Measurements from ENCODE around the gene BARHL1.

BARHL1 gene

DNA sequence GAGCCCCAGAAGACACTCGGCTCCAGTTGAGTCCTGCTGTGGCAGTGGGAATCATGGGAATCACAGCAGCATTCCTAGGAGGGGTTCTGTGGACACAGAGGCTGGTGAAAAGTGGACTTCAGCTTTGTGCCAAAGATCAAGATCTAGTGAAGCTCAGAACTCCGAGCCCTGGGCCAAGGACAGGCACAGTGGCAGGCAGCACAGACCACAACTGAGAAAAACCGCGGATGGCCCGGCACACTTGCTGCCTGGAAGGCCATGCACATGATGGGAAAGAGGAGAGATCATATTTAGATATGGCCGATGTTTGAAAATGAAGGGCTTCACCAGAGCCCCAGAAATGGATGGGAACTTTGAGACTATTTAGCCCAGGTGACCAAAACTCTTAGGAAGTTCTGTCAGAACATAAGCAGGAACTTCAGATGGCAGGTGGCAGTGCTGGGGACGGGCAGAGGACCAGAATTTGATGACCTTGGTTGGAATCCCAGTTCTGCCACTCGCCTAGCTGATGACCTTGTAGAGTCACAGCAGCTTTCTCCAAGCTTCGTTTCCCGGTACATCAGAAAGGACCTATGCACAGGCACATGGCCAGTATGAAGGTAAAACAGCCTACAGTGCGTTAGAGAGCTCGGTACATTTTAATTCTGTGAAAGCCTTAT, 18.0 kb downstream of the BARHL1 start:
- intact Hi-C loops (cut with DNase I) = no loop called here
- no peak for DNase-seq

DNA sequence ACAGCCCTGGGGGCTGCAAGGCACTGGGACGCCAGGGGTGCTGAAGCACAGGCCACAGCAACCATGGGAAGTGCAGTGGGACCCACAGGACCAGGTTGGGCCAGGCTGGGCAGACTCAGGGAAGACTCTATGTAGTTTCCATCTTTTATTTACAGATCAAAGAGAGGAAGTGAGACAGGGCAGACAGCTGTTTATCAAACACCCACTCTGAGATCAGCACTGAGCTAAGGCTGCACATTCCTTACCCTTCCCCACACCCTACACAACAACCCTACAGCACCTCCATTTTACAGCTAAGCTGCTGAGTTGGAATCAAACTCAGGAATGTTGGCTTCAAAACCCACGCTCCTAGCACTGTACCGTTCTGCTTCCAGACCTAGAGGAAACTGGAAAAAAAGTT, 19.8 kb downstream of the BARHL1 start:
- intact Hi-C loops (cut with DNase I) = no loop called here
- no peak for DNase-seq

GRCh38 chr9:132605387-132605786, 23.0 kb downstream of the BARHL1 start:
- no peak for DNase-seq
- intact Hi-C loops (cut with DNase I) = no loop called here

- DNase-seq = no peak
Observed at GRCh38 chr9:132606066-132606465, 23.7 kb downstream of the BARHL1 start.

DNA sequence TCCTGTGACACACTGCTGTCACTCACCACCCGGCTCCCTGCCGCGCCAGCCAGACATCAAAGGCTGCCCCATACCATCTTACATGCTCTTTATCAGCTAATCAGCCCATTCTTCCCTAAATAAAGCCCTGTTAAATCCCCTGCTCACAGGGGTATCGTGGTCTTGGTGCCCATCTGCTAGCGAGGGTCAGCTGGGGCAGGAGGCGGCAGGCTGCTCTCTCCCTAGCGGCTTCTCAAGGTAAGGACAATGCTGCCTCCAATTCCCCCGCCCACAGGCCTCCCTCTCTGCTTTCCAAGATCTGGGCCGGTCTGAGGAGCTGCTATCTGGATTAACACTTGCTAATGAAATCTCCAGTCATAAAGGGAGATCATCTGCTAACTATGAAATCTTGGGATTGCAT, 26.8 kb downstream of the BARHL1 start:
- peak in 3 of 10 donors; percentile 21 to 43 (median 37) for DNase-seq
- intact Hi-C loops (cut with DNase I) = no loop called here

More at GRCh38 chr9:132606066-132606465, 23.7 kb downstream of the BARHL1 start:
- intact Hi-C loops (cut with DNase I) = no loop called here

DNA sequence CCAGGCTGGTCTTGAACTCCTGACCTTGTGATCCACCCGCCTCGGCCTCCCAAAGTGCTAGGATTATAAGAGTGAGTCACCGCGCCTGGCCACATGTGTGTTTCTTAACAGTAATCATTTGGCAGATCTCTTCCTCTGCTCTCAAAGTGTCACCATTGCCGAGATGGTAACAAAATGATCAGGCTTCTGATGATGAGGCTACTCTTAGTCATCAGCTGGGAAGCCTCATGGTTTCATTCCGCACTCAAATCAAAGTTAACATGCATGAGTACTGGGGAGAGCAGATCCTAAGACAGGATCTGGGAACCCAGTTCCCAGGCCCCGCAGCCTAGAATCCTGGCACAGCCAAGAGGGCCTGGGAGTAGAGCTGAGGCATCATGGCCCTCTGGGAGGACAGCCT, 27.4 kb downstream of the BARHL1 start:
- intact Hi-C loops (cut with DNase I) = no loop called here
- no peak for DNase-seq

- intact Hi-C loops (cut with DNase I) = no loop called here
- DNase-seq = no peak
Observed at GRCh38 chr9:132610661-132611060, 28.3 kb downstream of the BARHL1 start.

GRCh38 chr9:132614324-132614723, 31.9 kb downstream of the BARHL1 start:
- DNase-seq = no peak
- intact Hi-C loops (cut with DNase I) = no loop called here

DNA sequence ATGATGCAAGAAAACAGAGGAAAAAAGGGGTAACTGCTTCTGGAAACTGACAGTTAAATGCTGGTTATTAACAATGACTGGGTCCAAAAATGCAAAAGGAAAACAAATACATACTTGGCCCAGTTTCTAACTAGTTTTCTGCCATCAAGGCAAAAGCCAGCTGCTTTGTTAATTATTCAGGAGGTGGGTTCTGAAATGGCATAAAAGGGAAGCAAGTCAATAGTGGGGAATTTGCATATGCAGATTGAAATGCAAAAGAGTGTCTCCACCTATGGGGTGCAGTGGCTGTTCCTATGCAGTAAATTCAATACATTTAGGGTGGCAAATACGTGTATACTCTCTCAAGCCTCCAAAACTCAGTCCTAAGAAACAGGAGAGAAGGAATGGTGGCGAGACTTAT, 33.4 kb downstream of the BARHL1 start:
- intact Hi-C loops (cut with DNase I) = no loop called here
- no peak for DNase-seq

GRCh38 chr9:132616725-132617124, 34.3 kb downstream of the BARHL1 start:
- intact Hi-C loops (cut with DNase I) = no loop called here
- DNase-seq = no peak

DNA sequence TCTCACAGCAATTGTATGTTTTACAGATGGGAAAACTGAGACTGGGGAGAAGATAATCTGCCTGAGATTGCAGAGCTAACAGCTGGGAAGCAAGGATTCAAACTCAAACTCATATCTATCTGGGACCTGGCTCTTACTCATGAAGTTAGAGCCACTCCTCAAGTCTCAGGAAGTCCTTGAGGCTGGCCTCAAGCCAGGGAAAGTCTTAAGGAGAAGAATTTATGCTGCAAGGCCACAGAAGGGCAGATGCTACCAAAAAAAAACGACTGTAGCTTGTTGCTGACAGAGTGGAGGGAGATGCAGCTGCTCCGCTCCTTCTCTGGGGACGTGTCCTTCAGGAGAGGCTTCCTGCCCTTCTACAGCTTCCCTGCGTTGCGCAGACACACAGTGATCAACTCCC, 39.8 kb downstream of the BARHL1 start:
- intact Hi-C loops (cut with DNase I) = no loop called here
- DNase-seq = no peak

DNA sequence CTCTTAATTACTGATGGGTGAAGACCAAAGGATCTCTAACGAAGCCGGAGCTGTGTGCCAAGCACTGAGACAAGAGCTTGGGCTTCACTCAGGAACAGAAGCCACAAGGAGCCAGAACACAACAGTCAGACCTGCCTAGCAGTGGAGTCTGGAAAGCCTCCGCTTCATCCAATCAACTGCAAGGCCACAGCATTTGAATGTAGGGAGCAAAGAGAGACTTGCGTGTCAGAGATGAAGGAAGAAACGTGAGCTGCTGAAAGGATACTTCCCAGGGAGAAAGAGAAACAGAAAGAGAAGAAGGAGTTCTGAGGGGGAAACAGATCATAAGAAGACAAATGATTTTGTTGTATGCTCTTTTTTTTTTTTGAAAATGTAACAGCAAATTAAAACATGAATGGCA, 43.9 kb downstream of the BARHL1 start:
- DNase-seq = no peak
- intact Hi-C loops (cut with DNase I) = no loop called here

GRCh38 chr9:132627106-132627505, 44.7 kb downstream of the BARHL1 start:
- intact Hi-C loops (cut with DNase I) = no loop called here
- no peak for DNase-seq

DNA sequence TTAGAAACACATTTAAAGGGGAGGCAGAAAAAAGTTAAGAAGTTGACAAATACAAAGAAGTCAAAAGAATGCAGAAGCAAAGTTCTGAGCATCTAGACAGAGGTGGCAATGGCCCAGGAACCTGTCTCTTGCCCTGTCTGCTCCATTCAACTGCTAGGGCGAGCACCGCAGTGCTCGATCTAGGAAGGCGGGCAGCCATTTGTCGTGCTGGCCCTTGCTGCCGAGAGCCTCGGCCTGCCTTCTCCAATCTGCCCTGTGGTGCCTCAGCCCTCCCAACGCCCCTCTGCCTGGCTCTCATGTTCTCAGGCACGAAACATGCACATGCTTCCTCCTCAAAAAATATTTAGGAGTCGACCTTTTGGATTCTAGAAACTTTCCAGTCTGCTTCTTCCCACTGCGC, 45.2 kb downstream of the BARHL1 start:
- DNase-seq = peak in 1 of 10 donors; percentile 41

DNA sequence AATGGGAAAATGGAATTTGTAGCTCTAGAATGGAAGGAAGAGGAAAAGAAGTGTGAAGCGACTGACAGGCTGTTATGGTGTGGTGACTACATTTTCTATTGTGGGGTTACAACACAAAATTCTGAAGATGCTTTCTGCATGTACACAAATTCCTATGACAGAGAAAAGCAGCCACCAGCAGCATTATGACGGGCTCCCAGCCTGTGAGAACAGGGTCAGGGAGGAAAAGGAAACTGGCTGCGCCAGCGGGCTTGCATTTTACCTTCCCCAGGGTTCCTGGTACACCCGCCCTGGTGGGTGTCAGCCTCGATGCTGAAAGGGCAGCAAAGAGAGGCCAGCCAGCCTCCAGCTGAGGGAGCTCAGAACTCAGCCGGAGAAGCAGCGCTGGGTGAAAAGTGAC, 46.3 kb downstream of the BARHL1 start:
- intact Hi-C loops (cut with DNase I) = no loop called here
- no peak for DNase-seq

More for the DNA sequence above, 45.2 kb downstream of the BARHL1 start:
- intact Hi-C loops (cut with DNase I) = no loop called here

DNA sequence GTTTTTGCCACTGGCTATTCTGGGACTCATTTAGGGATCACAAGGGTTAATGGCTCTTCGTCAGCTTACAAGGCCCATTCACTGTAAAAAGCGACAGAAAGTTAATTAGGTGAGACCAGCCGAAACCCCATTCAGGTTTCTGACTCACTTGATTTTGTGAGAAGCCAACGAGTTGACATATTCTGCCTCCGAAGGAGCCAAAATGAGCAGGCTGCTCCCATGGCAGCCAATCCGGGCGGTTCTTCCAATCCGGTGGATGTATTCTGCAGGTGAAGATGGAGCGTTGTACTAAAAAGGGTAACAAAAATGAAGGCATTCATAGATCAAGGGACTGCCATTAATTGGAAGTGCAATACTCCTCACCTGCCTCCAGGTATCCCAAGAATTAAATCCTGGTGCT, 47.7 kb downstream of the BARHL1 start:
- intact Hi-C loops (cut with DNase I) = no loop called here
- DNase-seq = no peak

DNA sequence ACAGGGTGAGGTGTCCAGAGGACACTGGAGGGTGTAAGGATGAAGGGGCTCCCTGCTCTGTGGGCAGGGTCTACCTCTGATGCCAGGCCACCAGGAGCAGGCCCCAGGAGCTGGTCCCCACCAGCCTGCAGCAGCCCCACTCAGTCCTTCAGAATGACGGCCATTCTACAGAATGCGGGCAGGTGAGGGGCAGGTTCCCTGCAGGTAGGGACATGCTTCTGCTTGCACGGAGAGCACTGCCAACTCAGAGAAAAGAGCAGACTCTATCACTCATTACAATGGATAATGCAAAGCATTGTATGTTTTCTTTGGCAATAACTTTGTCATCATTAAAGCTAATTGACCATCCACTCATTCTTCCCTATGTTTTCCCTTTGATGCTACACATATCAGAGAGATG, 48.4 kb downstream of the BARHL1 start:
- intact Hi-C loops (cut with DNase I) = no loop called here
- DNase-seq = no peak

DNA sequence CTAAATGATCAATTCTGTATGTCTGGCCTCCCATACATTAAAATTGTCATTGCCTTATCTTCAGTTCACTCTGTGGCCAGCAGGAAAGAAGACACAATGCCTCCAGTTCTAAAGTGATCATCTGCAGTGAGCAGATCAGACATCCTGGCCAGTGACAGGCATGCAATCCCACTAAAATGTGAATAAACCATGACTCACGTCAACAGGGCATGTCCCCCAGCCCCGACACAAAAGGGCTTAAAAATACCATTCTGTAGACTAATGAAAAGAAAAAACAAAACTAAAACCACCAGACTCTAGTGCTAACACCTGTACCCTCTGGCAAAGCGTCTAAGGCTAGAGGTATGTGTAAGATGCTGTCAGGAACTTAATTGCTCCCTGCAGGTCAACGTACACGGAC, 48.9 kb downstream of the BARHL1 start:
- intact Hi-C loops (cut with DNase I) = no loop called here

DNA sequence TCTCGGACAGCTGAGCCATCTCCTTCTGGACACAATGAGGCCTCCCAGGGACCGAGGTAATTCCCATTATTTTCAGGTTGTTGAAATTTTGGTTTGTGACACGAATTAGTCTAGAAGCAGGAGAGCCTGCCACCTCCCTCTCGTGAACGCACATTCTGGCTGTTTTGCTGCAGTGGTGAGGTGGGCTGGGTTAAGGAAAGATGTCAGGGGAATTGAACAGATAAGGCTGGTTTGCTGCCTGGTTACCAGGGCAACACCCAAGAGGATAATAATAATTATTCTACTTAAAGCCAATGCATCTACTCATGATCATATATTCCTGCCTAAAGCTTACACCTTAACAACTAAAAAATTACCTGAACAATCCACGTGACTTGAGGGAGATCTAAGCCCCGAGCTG, 49.3 kb downstream of the BARHL1 start:
- DNase-seq = no peak
- intact Hi-C loops (cut with DNase I) = no loop called here

More for the DNA sequence above, 48.9 kb downstream of the BARHL1 start:
- DNase-seq = no peak

GRCh38 chr9:132632413-132633129, 50.2 kb downstream of the BARHL1 start:
- intact Hi-C loops (cut with DNase I) = no loop called here
- DNase-seq = no peak

DNA sequence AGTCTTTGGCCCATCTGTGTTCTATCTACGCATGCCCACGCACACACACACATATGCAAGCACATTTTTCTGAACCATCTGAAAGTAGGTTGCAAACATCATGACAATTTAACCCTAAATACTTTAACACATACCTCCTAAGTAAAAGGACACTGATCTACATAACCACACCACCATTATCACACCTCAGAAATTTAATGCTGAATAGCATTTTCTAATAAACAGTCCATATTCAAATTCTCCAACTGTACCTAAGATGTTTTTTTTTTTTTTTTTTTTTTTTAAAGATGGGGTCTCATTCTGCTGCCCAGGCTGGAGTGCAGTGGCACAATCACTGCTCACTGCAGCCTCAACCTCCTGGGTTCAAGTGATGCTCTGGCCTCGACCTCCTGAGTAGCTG, 51.9 kb downstream of the BARHL1 start:
- no peak for DNase-seq
- intact Hi-C loops (cut with DNase I) = no loop called here

DNA sequence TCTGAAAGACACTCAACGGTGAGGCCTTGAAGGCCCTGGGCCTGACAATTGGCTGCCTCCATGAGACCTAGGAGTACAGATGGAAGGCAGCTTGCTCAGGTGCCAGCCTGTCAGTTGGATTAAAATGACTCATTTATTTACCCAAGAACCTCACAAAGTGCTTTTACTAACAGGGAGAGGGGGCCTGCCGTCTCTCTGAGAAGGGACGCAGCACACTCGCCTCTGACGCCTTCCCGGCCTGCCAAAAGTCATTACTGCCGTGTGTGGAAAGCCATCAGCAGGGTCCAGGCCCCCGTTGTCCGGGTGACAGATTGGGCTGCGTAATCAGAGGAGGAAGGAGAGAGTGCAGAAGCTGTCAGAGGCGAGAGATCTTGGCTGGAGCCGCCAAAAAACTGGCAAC, 54.9 kb downstream of the BARHL1 start:
- intact Hi-C loops (cut with DNase I) = no loop called here
- no peak for DNase-seq
